ENCODE data around the gene SCARB1. TPM values are rescaled to one million over a fixed set of nuclear protein-coding genes. Genes with fewer than 3 reads are reported as not detected.
A peak's percentile ranks its signal among the peaks of the same experiment; 100 is the strongest.

SCARB1 gene
- total and polyA plus RNA-seq, 2 donors (not counting 1 experiment from before 2014, with no cell fraction given): 14.7 to 32.5 TPM

DNA sequence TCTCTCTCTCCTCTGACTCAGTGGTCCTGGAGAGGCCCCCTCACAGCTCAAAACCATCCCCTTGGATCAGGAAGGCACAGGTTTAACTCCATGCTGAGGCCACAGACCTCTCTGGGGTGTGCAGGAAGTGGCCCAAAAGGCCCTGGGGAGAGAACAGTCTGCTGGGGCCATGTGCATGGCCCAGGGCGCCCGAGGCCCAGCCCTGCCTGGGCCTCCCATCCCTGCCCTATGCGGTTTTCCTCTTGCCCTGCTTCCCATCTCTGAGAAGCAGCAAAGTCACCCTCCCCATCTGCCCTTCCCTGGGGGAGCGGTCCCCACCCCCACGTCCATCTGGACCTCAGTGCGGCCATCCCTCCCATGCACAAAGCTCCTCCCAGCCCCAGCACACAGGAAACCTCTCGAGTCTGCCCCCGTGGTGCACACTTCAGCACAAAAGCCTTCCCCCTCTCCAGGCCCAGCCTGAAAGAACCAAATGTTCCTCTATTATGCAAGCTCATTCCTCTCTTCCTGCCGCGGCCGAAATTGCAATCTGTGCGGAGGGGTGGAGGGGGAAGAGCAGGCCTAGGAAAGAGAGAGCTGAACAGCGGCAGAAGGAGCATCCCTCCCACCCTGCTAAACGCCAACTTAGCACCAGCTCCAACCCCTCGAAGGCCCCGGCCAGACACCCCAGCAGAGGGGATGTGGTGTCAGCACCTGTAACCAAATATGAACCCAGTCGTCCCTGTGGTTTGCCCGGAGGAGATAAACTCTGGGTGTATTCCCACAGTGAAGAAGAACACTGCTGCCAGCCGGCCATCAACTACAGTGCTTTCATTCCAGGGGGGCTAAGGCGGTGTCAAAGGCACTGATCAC, 108.5 kb downstream of the SCARB1 start:
- TF ChIP-seq, protein P1, sequence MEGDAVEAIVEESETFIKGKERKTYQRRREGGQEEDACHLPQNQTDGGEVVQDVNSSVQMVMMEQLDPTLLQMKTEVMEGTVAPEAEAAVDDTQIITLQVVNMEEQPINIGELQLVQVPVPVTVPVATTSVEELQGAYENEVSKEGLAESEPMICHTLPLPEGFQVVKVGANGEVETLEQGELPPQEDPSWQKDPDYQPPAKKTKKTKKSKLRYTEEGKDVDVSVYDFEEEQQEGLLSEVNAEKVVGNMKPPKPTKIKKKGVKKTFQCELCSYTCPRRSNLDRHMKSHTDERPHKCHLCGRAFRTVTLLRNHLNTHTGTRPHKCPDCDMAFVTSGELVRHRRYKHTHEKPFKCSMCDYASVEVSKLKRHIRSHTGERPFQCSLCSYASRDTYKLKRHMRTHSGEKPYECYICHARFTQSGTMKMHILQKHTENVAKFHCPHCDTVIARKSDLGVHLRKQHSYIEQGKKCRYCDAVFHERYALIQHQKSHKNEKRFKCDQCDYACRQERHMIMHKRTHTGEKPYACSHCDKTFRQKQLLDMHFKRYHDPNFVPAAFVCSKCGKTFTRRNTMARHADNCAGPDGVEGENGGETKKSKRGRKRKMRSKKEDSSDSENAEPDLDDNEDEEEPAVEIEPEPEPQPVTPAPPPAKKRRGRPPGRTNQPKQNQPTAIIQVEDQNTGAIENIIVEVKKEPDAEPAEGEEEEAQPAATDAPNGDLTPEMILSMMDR (conservative IDR thresholded peaks at IDR 0.05 in 1 of 2, IDR thresholded peaks at IDR 0.05 in 1 of 2; ENCODE audit: low read depth in 1 of 2, low read length in 2 of 2): no peak
- no peak for TF ChIP-seq EZH2 (IDR thresholded peaks at IDR 0.05; ENCODE audit: low read length, missing control alignments)
- peaks cover 11% of the 10 kb centered on the region for H3K4me1 ChIP-seq (ENCODE audit: control insufficient read depth, extremely low read depth, insufficient read depth, low read length)
- H3K4me2 ChIP-seq (ENCODE audit: extremely low read depth, insufficient read depth, low read length): no peak overlapping the region
- peak overlapping the region; percentile 29 for H2AFZ ChIP-seq (ENCODE audit: low read length)
- no peaks in the 10 kb centered on the region for H3K9me3 ChIP-seq (ENCODE audit: control insufficient read depth, insufficient read depth, low read depth, low read length)
- peaks cover 17% of the 10 kb centered on the region for H3K27me3 ChIP-seq (ENCODE audit: control insufficient read depth, insufficient read depth, low read length)
- peak; percentile 87 to 96 for DNase-seq (ENCODE audit: low read depth in 2 of 2)
- H3K79me2 ChIP-seq (ENCODE audit: control insufficient read depth, insufficient read depth, low read length): no peaks in the 10 kb centered on the region
- peak overlapping the region; percentile 28 for H3K27ac ChIP-seq (ENCODE audit: insufficient read depth, low read length)
- H4K20me1 ChIP-seq (ENCODE audit: control insufficient read depth, extremely low read depth, insufficient read depth, low read length): no peaks in the 10 kb centered on the region
- no peaks in the 10 kb centered on the region for H3K36me3 ChIP-seq (ENCODE audit: control insufficient read depth, insufficient read depth, low read length)
- no peak overlapping the region for H3K9ac ChIP-seq (ENCODE audit: insufficient read depth, low read length)
- H3K4me3 ChIP-seq (replicated peaks in 1 of 4; ENCODE audit: control extremely low read depth in 1 of 4, insufficient read depth in 1 of 4, low read depth in 3 of 4, low read length in 4 of 4): no peak overlapping the region

DNA sequence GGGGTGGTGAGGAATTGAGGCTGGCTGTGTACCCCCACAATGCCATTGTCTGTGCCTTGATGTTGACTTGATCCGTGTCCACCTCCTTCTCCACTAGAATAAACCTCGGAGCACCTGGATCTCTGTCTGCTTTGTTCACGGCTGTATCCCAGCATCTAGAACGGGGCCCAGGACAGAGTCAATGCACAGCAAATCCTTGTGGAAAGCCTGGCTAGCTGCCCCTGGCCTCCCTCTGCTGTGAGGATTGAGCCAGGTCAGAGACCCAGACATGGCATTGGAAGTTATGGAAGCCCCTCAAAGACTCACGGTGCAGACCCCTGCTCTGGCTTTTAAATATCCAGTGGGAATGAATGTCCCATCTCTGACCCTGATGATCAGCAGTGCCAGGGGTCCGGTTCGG, 109.2 kb downstream of the SCARB1 start:
- no peaks in the 10 kb centered on the region for H4K20me1 ChIP-seq (ENCODE audit: control insufficient read depth, extremely low read depth, insufficient read depth, low read length)
- no peak overlapping the region for H3K9ac ChIP-seq (ENCODE audit: insufficient read depth, low read length)
- TF ChIP-seq EZH2 (IDR thresholded peaks at IDR 0.05; ENCODE audit: low read length, missing control alignments): no peak
- H3K9me3 ChIP-seq (ENCODE audit: control insufficient read depth, insufficient read depth, low read depth, low read length): no peaks in the 10 kb centered on the region
- H3K4me1 ChIP-seq (ENCODE audit: control insufficient read depth, extremely low read depth, insufficient read depth, low read length): peaks cover 11% of the 10 kb centered on the region
- H3K4me2 ChIP-seq (ENCODE audit: extremely low read depth, insufficient read depth, low read length): no peak overlapping the region
- H3K36me3 ChIP-seq (ENCODE audit: control insufficient read depth, insufficient read depth, low read length): no peaks in the 10 kb centered on the region
- no peak for DNase-seq (ENCODE audit: low read depth in 2 of 2)
- no peaks in the 10 kb centered on the region for H3K79me2 ChIP-seq (ENCODE audit: control insufficient read depth, insufficient read depth, low read length)
- H3K27ac ChIP-seq (ENCODE audit: insufficient read depth, low read length): peak overlapping the region; percentile 5
- no peak overlapping the region for H3K4me3 ChIP-seq (replicated peaks in 1 of 4; ENCODE audit: control extremely low read depth in 1 of 4, insufficient read depth in 1 of 4, low read depth in 3 of 4, low read length in 4 of 4)
- H3K27me3 ChIP-seq (ENCODE audit: control insufficient read depth, insufficient read depth, low read length): peaks cover 17% of the 10 kb centered on the region
- no peak overlapping the region for H2AFZ ChIP-seq (ENCODE audit: low read length)

DNA sequence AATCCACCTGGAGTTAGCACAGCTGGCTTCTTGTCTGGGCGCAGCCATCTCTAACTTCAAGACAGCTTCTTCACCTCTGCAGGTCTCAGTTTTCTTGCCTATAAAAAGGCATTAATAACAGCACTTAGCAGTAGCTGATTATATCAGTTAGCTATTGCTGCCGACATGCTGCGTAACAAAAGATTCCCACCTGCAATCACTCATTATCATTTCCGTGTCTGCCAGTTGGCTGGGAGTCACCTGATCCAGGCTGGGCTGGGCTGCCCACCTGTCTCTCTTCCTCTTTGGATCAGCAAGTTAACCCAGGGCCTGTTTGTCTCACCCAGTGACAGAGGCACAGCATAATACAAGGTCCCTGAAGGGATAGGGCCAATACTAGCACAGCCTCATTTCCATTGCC, 109.7 kb downstream of the SCARB1 start:
- H2AFZ ChIP-seq (ENCODE audit: low read length): no peak overlapping the region
- H3K27ac ChIP-seq (ENCODE audit: insufficient read depth, low read length): no peak overlapping the region
- H4K20me1 ChIP-seq (ENCODE audit: control insufficient read depth, extremely low read depth, insufficient read depth, low read length): no peaks in the 10 kb centered on the region
- no peak overlapping the region for H3K4me2 ChIP-seq (ENCODE audit: extremely low read depth, insufficient read depth, low read length)
- no peak overlapping the region for H3K9ac ChIP-seq (ENCODE audit: insufficient read depth, low read length)
- H3K4me3 ChIP-seq (replicated peaks in 1 of 4; ENCODE audit: control extremely low read depth in 1 of 4, insufficient read depth in 1 of 4, low read depth in 3 of 4, low read length in 4 of 4): no peak overlapping the region
- no peak for DNase-seq (ENCODE audit: low read depth in 2 of 2)
- no peaks in the 10 kb centered on the region for H3K9me3 ChIP-seq (ENCODE audit: control insufficient read depth, insufficient read depth, low read depth, low read length)
- H3K27me3 ChIP-seq (ENCODE audit: control insufficient read depth, insufficient read depth, low read length): peaks cover 12% of the 10 kb centered on the region
- H3K4me1 ChIP-seq (ENCODE audit: control insufficient read depth, extremely low read depth, insufficient read depth, low read length): peaks cover 11% of the 10 kb centered on the region
- H3K79me2 ChIP-seq (ENCODE audit: control insufficient read depth, insufficient read depth, low read length): no peaks in the 10 kb centered on the region
- TF ChIP-seq, protein P1 (conservative IDR thresholded peaks at IDR 0.05 in 1 of 2, IDR thresholded peaks at IDR 0.05 in 1 of 2; ENCODE audit: low read depth in 1 of 2, low read length in 2 of 2): no peak
- no peak for TF ChIP-seq EZH2 (IDR thresholded peaks at IDR 0.05; ENCODE audit: low read length, missing control alignments)
- H3K36me3 ChIP-seq (ENCODE audit: control insufficient read depth, insufficient read depth, low read length): no peaks in the 10 kb centered on the region
